DOHH2 (cell line): Measurements from ENCODE around the gene CHAC2.

Experiments used
- H3F3A ChIP-seq: fragments of 200-600 bp; sonication (generic), shearing (Covaris generic); 2 replicates; pipeline ENCODE4 v1.6.0; 2016; ENCODE audit warnings: antibody characterized with exemption, mild to moderate bottlenecking; ENCODE audit not compliant: control insufficient read depth, insufficient read depth
- H3K27ac ChIP-seq: fragments of 200-600 bp; sonication (generic); 2 replicates; pipeline ENCODE4 v1.5.1; 2014; ENCODE audit warnings: low read depth, mild to moderate bottlenecking, low read length, moderate library complexity
- H3K27me3 ChIP-seq: fragments of 200-600 bp; sonication (generic); 2 replicates; pipeline ENCODE4 v1.6.1; 2014; ENCODE audit warnings: mild to moderate bottlenecking, low read length, mixed read lengths; ENCODE audit not compliant: control insufficient read depth
- H3K36me3 ChIP-seq: fragments of 200-600 bp; sonication (generic); 2 replicates; pipeline ENCODE4 v1.6.1; 2014; ENCODE audit warnings: mild to moderate bottlenecking, low read length, moderate library complexity, mixed read lengths; ENCODE audit not compliant: control insufficient read depth
- H3K4me1 ChIP-seq: fragments of 200-600 bp; sonication (generic); 2 replicates; pipeline ENCODE4 v1.6.1; 2014; ENCODE audit warnings: mild to moderate bottlenecking, low read length, mixed read lengths; ENCODE audit not compliant: control insufficient read depth
- H3K4me2 ChIP-seq: fragments of 200-600 bp; sonication (generic); 2 replicates; pipeline ENCODE4 v1.6.0; 2014; ENCODE audit warnings: mild to moderate bottlenecking, low read length, moderate library complexity
- H3K4me3 ChIP-seq: fragments of 200-600 bp; sonication (generic); 2 replicates; pipeline ENCODE4 v1.5.1; 2014; ENCODE audit warnings: mild to moderate bottlenecking, low read length, mixed read lengths
- H3K79me2 ChIP-seq: fragments of 200-600 bp; sonication (generic); 2 replicates; pipeline ENCODE4 v1.6.1; 2014; ENCODE audit warnings: mild to moderate bottlenecking, low read length, mixed read lengths; ENCODE audit not compliant: control insufficient read depth
- H3K9me2 ChIP-seq: fragments of 200-600 bp; sonication (generic); replicated peaks from 2 replicates; pipeline ENCODE4 v1.6.1; 2014; ENCODE audit warnings: mild to moderate bottlenecking, low read length, mixed read lengths; ENCODE audit not compliant: control insufficient read depth
- H3K9me3 ChIP-seq: fragments of 200-600 bp; sonication (generic); 2 replicates; pipeline ENCODE4 v1.6.1; 2014; ENCODE audit warnings: antibody characterized with exemption, low read length, mixed read lengths; ENCODE audit not compliant: control insufficient read depth, insufficient read depth
- H4K20me1 ChIP-seq: fragments of 200-600 bp; sonication (generic); 2 replicates; pipeline ENCODE4 v1.6.0; 2014; ENCODE audit warnings: low read depth, mild to moderate bottlenecking, antibody characterized with exemption, low read length, moderate library complexity; ENCODE audit not compliant: control insufficient read depth, insufficient read depth
- CTCF ChIP-seq: fragments of 200-600 bp; sonication (generic); IDR thresholded peaks from one replicate; pipeline ENCODE4 v1.5.1; 2014; ENCODE audit warnings: antibody characterized with exemption, mild to moderate bottlenecking, low read depth, low read length; ENCODE audit not compliant: poor library complexity, severe bottlenecking
- EZH2phosphoT487 ChIP-seq: fragments of 200-600 bp; sonication (generic); IDR thresholded peaks from 2 replicates; pipeline ENCODE4 v1.6.1; 2017; ENCODE audit warnings: borderline replicate concordance, mild to moderate bottlenecking, antibody characterized with exemption, low read length, moderate library complexity, mixed read lengths

CHAC2 gene

GRCh38 chr2:53770264-53770663 lies 2.7 kb downstream of the CHAC2 start:
- TF ChIP-seq EZH2phosphoT487, result no peak
- TF ChIP-seq CTCF, result no peak
- Histone ChIP-seq H3K4me3 (peak overlapping the region; percentile 96), H3K9me3 (no peaks in the 10 kb centered on the region), H3K36me3 (peaks cover 50% of the 10 kb centered on the region), H3K9me2 (no peaks in the 10 kb centered on the region), H3K27me3 (no peaks in the 10 kb centered on the region), H3K4me1 (peaks cover 32% of the 10 kb centered on the region), H3K4me2 (peak overlapping the region; percentile 79), H3K27ac (no peak overlapping the region), H3F3A (peaks cover 42% of the 10 kb centered on the region), H3K79me2 (peaks cover 88% of the 10 kb centered on the region), H4K20me1 (peaks cover 5% of the 10 kb centered on the region; the same call in 1 of the 2 replicates)

DNA sequence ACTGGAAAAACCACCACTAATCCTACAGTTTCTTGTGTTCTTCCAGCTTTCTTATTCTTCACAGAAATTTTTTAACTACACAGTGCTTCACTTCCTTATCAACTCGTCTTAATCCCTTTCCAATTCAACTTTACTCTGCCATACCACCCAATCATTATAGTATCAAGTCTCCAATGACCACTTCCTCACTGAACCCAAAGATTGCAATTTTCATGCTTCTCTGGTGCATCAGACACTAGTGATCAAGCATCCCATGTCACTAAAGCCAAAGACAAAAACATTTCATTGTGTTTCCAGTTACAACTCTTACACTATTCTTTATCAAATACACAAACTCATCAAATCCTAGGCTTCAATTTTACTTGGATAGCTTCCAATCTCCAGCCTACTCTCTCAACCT lies 9.5 kb downstream of the CHAC2 start:
- peaks cover 85% of the 10 kb centered on the region for H3K36me3 ChIP-seq
- H3K4me1 ChIP-seq, result no peaks in the 10 kb centered on the region
- peaks cover 98% of the 10 kb centered on the region for H3K79me2 ChIP-seq
- H3K27me3 ChIP-seq, result no peaks in the 10 kb centered on the region
- no peaks in the 10 kb centered on the region for H3K9me3 ChIP-seq
- peaks cover 27% of the 10 kb centered on the region for H3F3A ChIP-seq
- no peaks in the 10 kb centered on the region for H3K9me2 ChIP-seq
- H4K20me1 ChIP-seq, result no peaks in the 10 kb centered on the region
- no peak overlapping the region for H3K4me2 ChIP-seq
- TF ChIP-seq EZH2phosphoT487 (no peak), CTCF (no peak)
- H3K4me3 ChIP-seq, result no peak overlapping the region
- H3K27ac ChIP-seq, result no peak overlapping the region

- H4K20me1 ChIP-seq, result no peaks in the 10 kb centered on the region
- no peak overlapping the region for H3K4me3 ChIP-seq
- H3K27ac ChIP-seq, result no peak overlapping the region
- peaks cover 22% of the 10 kb centered on the region for H3F3A ChIP-seq
- H3K79me2 ChIP-seq, result peaks cover 99% of the 10 kb centered on the region
- H3K9me3 ChIP-seq, result no peaks in the 10 kb centered on the region
- TF ChIP-seq CTCF, result no peak
- TF ChIP-seq EZH2phosphoT487, result no peak
- H3K27me3 ChIP-seq, result no peaks in the 10 kb centered on the region
- no peak overlapping the region for H3K4me2 ChIP-seq
- no peaks in the 10 kb centered on the region for H3K9me2 ChIP-seq
- H3K36me3 ChIP-seq, result peaks cover 93% of the 10 kb centered on the region
- H3K4me1 ChIP-seq, result peaks cover under 1% of the 10 kb centered on the region
Measured at GRCh38 chr2:53778536-53779162, 11.0 kb downstream of the CHAC2 start.
